HepG2 (cell line): ENCODE results near the gene ZFYVE21. TPM values are rescaled to one million over a fixed set of nuclear protein-coding genes. Genes with fewer than 3 reads are reported as not detected.

ENCODE experiments used
- ATAC-seq: fragments of 200-7000 bp; cut with Tn5 transposase; 3 replicates; pipeline ENCODE4 v1.9.1; 2020; ENCODE audit warnings: mild to moderate bottlenecking, moderate library complexity
- BruUV-seq: library from RNA; stranded (reverse); fragments of 400-500 nt; replicated peaks from 2 replicates; lab custom pipeline; 2021; lab: Mats Ljungman, UMichigan
- CTCF ChIA-PET: fragments of 300-600 bp; formaldehyde crosslinking; extraction: SDS; loops from one replicate; lab custom pipeline; 2021; ENCODE audit warnings: low total read pairs, inconsistent platforms, low intra/inter-chr PET ratio; lab: Yijun Ruan, JAX
- POLR2A ChIA-PET: fragments of 350-600 bp; sonication (Branson Sonifier 250); formaldehyde crosslinking; loops from one replicate; lab custom pipeline; 2020; ENCODE audit warnings: antibody characterized with exemption, inconsistent platforms; lab: Yijun Ruan, JAX
- DNase-seq: peaks from one replicate; pipeline ENCODE4 v3.0.0-alpha.2; 2015; ENCODE audit warnings: low spot score
- FAIRE-seq: peaks from 3 replicates; lab custom pipeline; 2011; peaks lifted over from hg19 to GRCh38; lab: Jason Lieb, UNC
- H2AFZ ChIP-seq: one replicate; pipeline ENCODE4 v1.6.1; 2011; ENCODE audit warnings: low read length, inconsistent platforms
- H3K27ac ChIP-seq: fragments of 300-600 bp; 3 replicates; pipeline ENCODE4 v1.8.0; 2011; ENCODE audit warnings: mixed run types, mild to moderate bottlenecking, mixed read lengths, low read length, inconsistent platforms; ENCODE audit not compliant: insufficient read depth; ENCODE audit errors: extremely low read length
- H3K27me3 ChIP-seq, 2 experiments: fragments of 200-600 bp in 1 of 2; 2 replicates in 1 of 2; 3 replicates in 1 of 2; pipeline versions ENCODE4 v1.6.0 to v1.8.0; 2011; ENCODE audit warnings: low read length in 2 of 2, mild to moderate bottlenecking in 2 of 2, moderate library complexity in 2 of 2, inconsistent platforms in 1 of 2; ENCODE audit not compliant: insufficient read depth in 2 of 2, control insufficient read depth in 1 of 2
- H3K36me3 ChIP-seq, 2 experiments: fragments of 200-600 bp in 1 of 2; replicated peaks in 1 of 2; 2 replicates in 1 of 2; 3 replicates in 1 of 2; pipeline versions ENCODE4 v1.5.1 to v1.8.0; 2011; ENCODE audit warnings: low read length in 2 of 2, inconsistent platforms in 1 of 2; ENCODE audit not compliant: insufficient read depth in 2 of 2, control insufficient read depth in 1 of 2
- H3K4me1 ChIP-seq: 2 replicates; pipeline ENCODE4 v1.5.1; 2012; ENCODE audit warnings: low read length, inconsistent platforms; ENCODE audit not compliant: insufficient read depth
- H3K4me2 ChIP-seq: 2 replicates; pipeline ENCODE4 v1.6.0; 2011; ENCODE audit warnings: low read depth, low read length, inconsistent platforms
- H3K4me3 ChIP-seq, 3 experiments: fragments of 200-600 bp in 1 of 3; sonication (generic), shearing (Covaris generic) in 1 of 3; replicated peaks in 1 of 3; 2 replicates each; pipeline ENCODE4 v1.5.1; 2011 to 2016; ENCODE audit warnings: low read length in 3 of 3, inconsistent platforms in 2 of 3, low read depth in 2 of 3, mild to moderate bottlenecking in 2 of 3, control low read depth in 1 of 3, mixed read lengths in 1 of 3; ENCODE audit not compliant: insufficient read depth in 1 of 3
- H3K79me2 ChIP-seq: one replicate; pipeline ENCODE4 v1.6.1; 2011; ENCODE audit warnings: low read length, inconsistent platforms; ENCODE audit not compliant: insufficient read depth
- H3K9ac ChIP-seq: 2 replicates; pipeline ENCODE4 v1.6.0; 2011; ENCODE audit warnings: mild to moderate bottlenecking, low read depth, low read length, inconsistent platforms; ENCODE audit not compliant: insufficient read depth
- H3K9me3 ChIP-seq: 2 replicates; pipeline ENCODE4 v1.5.1; 2012; ENCODE audit warnings: mild to moderate bottlenecking, low read length
- H4K20me1 ChIP-seq: 2 replicates; pipeline ENCODE4 v1.6.0; 2011; ENCODE audit warnings: inconsistent platforms, mild to moderate bottlenecking, low read length, moderate library complexity; ENCODE audit not compliant: insufficient read depth
- HMG20B ChIP-seq: conservative IDR thresholded peaks from 2 replicates; pipeline ENCODE4 v1.6.1; 2016; ENCODE audit warnings: missing genetic modification reagents, missing compliant biosample characterization
- HMGXB4 ChIP-seq, 2 experiments: sonication (generic) in 1 of 2; formaldehyde crosslinking in 1 of 2; IDR thresholded peaks; 2 replicates each; pipeline versions ENCODE4 v1.4.0 to v1.6.1; 2018 to 2020; ENCODE audit warnings: missing genetic modification reagents in 2 of 2, borderline replicate concordance in 1 of 2, low read depth in 1 of 2, mild to moderate bottlenecking in 1 of 2, missing biosample characterization in 1 of 2
- MXD1 ChIP-seq: sonication (generic); formaldehyde crosslinking; IDR thresholded peaks from 2 replicates; pipeline ENCODE4 v1.4.0; 2020; ENCODE audit warnings: mild to moderate bottlenecking, missing genetic modification reagents
- NR3C1 ChIP-seq: sonication (generic); formaldehyde crosslinking; IDR thresholded peaks from 2 replicates; pipeline ENCODE4 v1.4.0; 2020; ENCODE audit warnings: missing genetic modification reagents
- SCMH1 ChIP-seq: sonication (generic); formaldehyde crosslinking; IDR thresholded peaks from 2 replicates; pipeline ENCODE4 v1.9.0; 2021; ENCODE audit warnings: missing genetic modification reagents, mild to moderate bottlenecking, borderline replicate concordance
- SRF ChIP-seq: IDR thresholded peaks from 2 replicates; pipeline ENCODE4 v1.6.1; 2011; ENCODE audit warnings: mild to moderate bottlenecking, low read depth, low read length, moderate library complexity
- ZBTB14 ChIP-seq: sonication (generic); formaldehyde crosslinking; IDR thresholded peaks from 2 replicates; pipeline ENCODE4 v1.4.0; 2020; ENCODE audit warnings: missing genetic modification reagents
- ZNF773 ChIP-seq: sonication (generic); formaldehyde crosslinking; IDR thresholded peaks from 2 replicates; pipeline ENCODE4 v1.4.0; 2020; ENCODE audit warnings: missing genetic modification reagents, borderline replicate concordance
- WGBS: methylation state at CpG from one replicate; pipeline ENCODE4 v1.1.6; 2017; ENCODE audit warnings: low lambda C conversion rate; 5-methylcytosine and 5-hydroxymethylcytosine counted together
- in situ Hi-C: cut with HindIII; loops from 2 replicates; pipeline ENCODE4 v1.10.0; 2017; ENCODE audit warnings: low pct_unique_long_range_greater_than_20kb; ENCODE audit not compliant: extremely low pct_ligation_motif_present
- intact Hi-C: fragments of 100-400 bp; cut with micrococcal nuclease; formaldehyde crosslinking; loops from one replicate; pipeline ENCODE4 v1.10.0; 2022; ENCODE audit not compliant: unreplicated experiment
- polyA plus RNA-seq, 8 experiments: library from polyadenylated mRNA; depleted of rRNA in 3 of 8; stranded (reverse) in 7 of 8; unstranded in 1 of 8; fragments of >200 nt; fragmentation: Illumina TruSeq in 4 of 8; extraction: Trizol in 4 of 8; gene quantifications; 2 replicates each; pipeline versions ENCODE4 v1.2.1 to v1.2.3, GENCODE V29; 2011 to 2016; ENCODE audit warnings: low read depth in 4 of 8, missing spikeins in 1 of 8, mixed read lengths in 1 of 8; ENCODE audit not compliant: insufficient read depth in 1 of 8
- total RNA-seq, 5 experiments: library from RNA; depleted of rRNA; stranded (reverse); fragments of >200 nt; fragmentation: Illumina TruSeq; extraction: Trizol; gene quantifications; 2 replicates each; pipeline ENCODE4 v1.2.3, GENCODE V29; 2016; ENCODE audit warnings: low read depth in 1 of 5

The ZFYVE21 gene
- total and polyA plus RNA-seq, 2 of the 13 experiments (the other 11 are each of a cell fraction or from before 2014, with no cell fraction given): 34.3 to 34.4 TPM

GRCh38 chr14:103765526-103765925, 49.9 kb downstream of the ZFYVE21 start (continued):
- TF ChIP-seq HMG20B (no peak), HMGXB4 (CRISPR knock-in tag; IDR thresholded peaks at IDR 0.05; ENCODE audit: borderline replicate concordance in 1 of 2, low read depth in 1 of 2) (no peak)

GRCh38 chr14:103767336-103767894, 51.8 kb downstream of the ZFYVE21 start:
- H3K9me3 ChIP-seq: no peaks in the 10 kb centered on the region
- in situ Hi-C loops: no loop called here
- FAIRE-seq (no peak), DNase-seq (no peak), ATAC-seq (no peak)
- intact Hi-C loops: no loop called here
- 91% methylated on average over 4 of the region's 4 CpGs for WGBS
- no peaks in the 10 kb centered on the region for H3K4me1 ChIP-seq
- POLR2A ChIA-PET: no interaction called here
- H3K27ac ChIP-seq: no peak overlapping the region
- H3K36me3 ChIP-seq: peaks cover 0 to 3% of the 10 kb centered on the region in 2 experiments; a peak in 1 of 5 replicates
- no TSS peak for BruUV-seq
- H3K4me3 ChIP-seq: no peak overlapping the region
- H2AFZ ChIP-seq: no peak overlapping the region
- no peaks in the 10 kb centered on the region for H3K27me3 ChIP-seq
- CTCF ChIA-PET: no interaction called here
- H3K9ac ChIP-seq: no peak overlapping the region
- H3K79me2 ChIP-seq: no peaks in the 10 kb centered on the region
- no peaks in the 10 kb centered on the region for H4K20me1 ChIP-seq
- no peak overlapping the region for H3K4me2 ChIP-seq
- TF ChIP-seq SRF: no peak
- TF ChIP-seq ZBTB14 (CRISPR knock-in tag): no peak
- TF ChIP-seq MXD1 (CRISPR knock-in tag): no peak
- TF ChIP-seq ZNF773 (CRISPR knock-in tag): no peak
- no peak for TF ChIP-seq SCMH1 (CRISPR knock-in tag)
- TF ChIP-seq NR3C1 (CRISPR knock-in tag): no peak
